LHCN-M2 (cell line): Measurements from ENCODE around the gene PPA1. TPM values are rescaled to one million over a fixed set of nuclear protein-coding genes. Genes with fewer than 3 reads are reported as not detected.
"Not testable (repeated sequence)": the region's sequence is repeated elsewhere in the genome, so short reads cannot be mapped to it uniquely, and the experiment has no call there.

Experiments used
- DNase-seq: peaks from one replicate; pipeline ENCODE4 v3.0.0-alpha.2; 2012; ENCODE audit warnings: low read depth
- polyA plus RNA-seq: library from polyadenylated mRNA; unstranded; fragments of >200 nt; gene quantifications from one replicate; pipeline ENCODE4 v1.2.1, GENCODE V29; 2012; ENCODE audit warnings: missing spikeins
- total RNA-seq: library from RNA; depleted of rRNA; stranded (reverse); fragments of >200 nt; gene quantifications from 2 replicates; pipeline ENCODE4 v1.2.3, GENCODE V29; 2014; rRNA removed

Gene PPA1
- 178 and 180 TPM in 2 replicates for total RNA-seq
- 90.3 TPM for polyA plus RNA-seq

GRCh38 chr10:70233109-70233938, at the start of gene PPA1:
Gene PPA1 (minus strand): TSS chr10:70233429. CDS start chr10:70233327, 102 bp downstream.
- peak; percentile 92 for DNase-seq

GRCh38 chr10:70281609-70282008, 48.4 kb upstream of the PPA1 start:
- no peak for DNase-seq

- DNase-seq = no peak
Observed at GRCh38 chr10:70280099-70280498, 46.9 kb upstream of the PPA1 start.

GRCh38 chr10:70277396-70278030, 44.3 kb upstream of the PPA1 start:
- DNase-seq = no peak

GRCh38 chr10:70274643-70275042, 41.4 kb upstream of the PPA1 start:
- peak; percentile 46 for DNase-seq

- no peak for DNase-seq
Observed at GRCh38 chr10:70272925-70273316, 39.7 kb upstream of the PPA1 start.

- no peak for DNase-seq
Observed at GRCh38 chr10:70271996-70272924, 39.0 kb upstream of the PPA1 start.

GRCh38 chr10:70270952-70271351, 37.7 kb upstream of the PPA1 start:
- no peak for DNase-seq

GRCh38 chr10:70269741-70270140, 36.5 kb upstream of the PPA1 start:
- no peak for DNase-seq

- peak; percentile 80 for DNase-seq
Observed at GRCh38 chr10:70268376-70268775, 35.1 kb upstream of the PPA1 start.

- DNase-seq = peak; percentile 98
Observed at GRCh38 chr10:70267161-70267933, 34.1 kb upstream of the PPA1 start.

- peak; percentile 25 for DNase-seq
Observed at GRCh38 chr10:70266701-70267100, 33.5 kb upstream of the PPA1 start.

- DNase-seq = no peak
Observed at GRCh38 chr10:70266056-70266455, 32.8 kb upstream of the PPA1 start.

GRCh38 chr10:70265032-70265689, 31.9 kb upstream of the PPA1 start:
- DNase-seq = no peak

GRCh38 chr10:70260734-70261133, 27.5 kb upstream of the PPA1 start:
- DNase-seq = no peak

- no peak for DNase-seq
Observed at GRCh38 chr10:70260259-70260658, 27.0 kb upstream of the PPA1 start.

GRCh38 chr10:70258216-70258615, 25.0 kb upstream of the PPA1 start:
- no peak for DNase-seq

- not testable (repeated sequence) for DNase-seq
Observed at GRCh38 chr10:70257816-70258215, 24.6 kb upstream of the PPA1 start.

GRCh38 chr10:70256463-70256862, 23.2 kb upstream of the PPA1 start:
- DNase-seq = no peak
